ENCODE data around the gene CAMKK2.

CAMKK2 gene

DNA sequence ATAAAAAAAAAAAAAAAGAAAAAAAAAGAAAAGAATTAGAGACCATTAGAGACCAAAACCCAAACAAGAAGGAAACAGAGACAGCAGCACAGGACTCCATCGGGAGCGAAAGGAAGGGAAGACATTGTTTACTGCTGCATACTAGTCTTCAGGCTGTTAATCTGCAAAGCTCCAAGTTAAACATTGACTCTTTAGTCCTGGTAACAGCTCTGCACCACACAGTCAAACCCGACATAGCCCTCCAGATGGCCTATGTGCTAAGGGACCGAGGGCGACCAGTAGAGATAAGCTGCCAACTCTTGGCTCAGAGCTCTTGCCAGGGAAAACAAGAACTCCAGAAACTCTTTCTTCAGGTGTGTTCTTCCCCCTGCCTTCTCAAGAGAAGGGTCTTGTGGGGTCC, 78.7 kb downstream of the CAMKK2 start:
- Histone ChIP-seq H3K27ac (ENCODE audit: low read length) (no peak overlapping the region), H3K4me2 (ENCODE audit: insufficient read depth, low read length) (no peak overlapping the region), H3K4me3 (ENCODE audit: low read depth in 1 of 2, low read length in 2 of 2) (no peak overlapping the region), H3K9ac (ENCODE audit: low read depth, low read length) (no peak overlapping the region), H3K4me1 (ENCODE audit: insufficient read depth, low read length) (no peaks in the 10 kb centered on the region), H3K36me3 (ENCODE audit: insufficient read depth, low read length) (peaks cover 12% of the 10 kb centered on the region; the same call in 1 of the 2 replicates), H2AFZ (ENCODE audit: low read depth, low read length) (no peak overlapping the region), H3K9me3 (ENCODE audit: insufficient read depth, low read length, severe bottlenecking) (no peaks in the 10 kb centered on the region), H4K20me1 (ENCODE audit: insufficient read depth, low read length) (no peaks in the 10 kb centered on the region), H3K79me2 (ENCODE audit: insufficient read depth, low read length) (no peaks in the 10 kb centered on the region), H3K27me3 (ENCODE audit: insufficient read depth, low read length, poor library complexity) (no peaks in the 10 kb centered on the region)
- no peak for TF ChIP-seq EZH2 (IDR thresholded peaks at IDR 0.05; ENCODE audit: borderline replicate concordance, low read depth, low read length, severe bottlenecking)
- TF ChIP-seq, protein P1, sequence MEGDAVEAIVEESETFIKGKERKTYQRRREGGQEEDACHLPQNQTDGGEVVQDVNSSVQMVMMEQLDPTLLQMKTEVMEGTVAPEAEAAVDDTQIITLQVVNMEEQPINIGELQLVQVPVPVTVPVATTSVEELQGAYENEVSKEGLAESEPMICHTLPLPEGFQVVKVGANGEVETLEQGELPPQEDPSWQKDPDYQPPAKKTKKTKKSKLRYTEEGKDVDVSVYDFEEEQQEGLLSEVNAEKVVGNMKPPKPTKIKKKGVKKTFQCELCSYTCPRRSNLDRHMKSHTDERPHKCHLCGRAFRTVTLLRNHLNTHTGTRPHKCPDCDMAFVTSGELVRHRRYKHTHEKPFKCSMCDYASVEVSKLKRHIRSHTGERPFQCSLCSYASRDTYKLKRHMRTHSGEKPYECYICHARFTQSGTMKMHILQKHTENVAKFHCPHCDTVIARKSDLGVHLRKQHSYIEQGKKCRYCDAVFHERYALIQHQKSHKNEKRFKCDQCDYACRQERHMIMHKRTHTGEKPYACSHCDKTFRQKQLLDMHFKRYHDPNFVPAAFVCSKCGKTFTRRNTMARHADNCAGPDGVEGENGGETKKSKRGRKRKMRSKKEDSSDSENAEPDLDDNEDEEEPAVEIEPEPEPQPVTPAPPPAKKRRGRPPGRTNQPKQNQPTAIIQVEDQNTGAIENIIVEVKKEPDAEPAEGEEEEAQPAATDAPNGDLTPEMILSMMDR (IDR thresholded peaks at IDR 0.05; ENCODE audit: borderline replicate concordance, extremely low read depth, low read length, poor library complexity, severe bottlenecking): no peak
- no peak for ATAC-seq (ENCODE audit: insufficient read depth, low read depth)
- no peak for DNase-seq

DNA sequence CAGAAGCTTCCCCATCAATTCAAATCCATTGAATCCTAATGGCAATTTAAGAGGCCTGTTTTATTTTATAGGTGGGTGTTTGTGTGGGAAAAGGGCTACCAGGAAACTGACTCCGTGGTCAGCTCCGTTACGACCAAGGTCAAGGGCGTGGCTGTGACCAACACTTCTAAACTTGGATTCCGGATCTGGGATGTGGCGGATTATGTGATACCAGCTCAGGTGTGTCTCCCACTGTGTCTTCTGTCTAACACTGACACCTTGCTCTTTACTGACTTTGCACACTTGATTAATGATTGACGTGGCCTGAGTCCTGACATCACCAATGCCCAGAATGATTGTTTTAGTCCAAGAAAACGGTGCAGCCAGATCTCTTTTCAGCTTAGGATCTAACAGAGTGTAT, 79.4 kb downstream of the CAMKK2 start:
- Histone ChIP-seq H3K27ac (ENCODE audit: low read length) (no peak overlapping the region), H3K4me2 (ENCODE audit: insufficient read depth, low read length) (no peak overlapping the region), H3K27me3 (ENCODE audit: insufficient read depth, low read length, poor library complexity) (no peaks in the 10 kb centered on the region), H3K4me3 (ENCODE audit: low read depth in 1 of 2, low read length in 2 of 2) (no peak overlapping the region), H4K20me1 (ENCODE audit: insufficient read depth, low read length) (no peaks in the 10 kb centered on the region), H3K36me3 (ENCODE audit: insufficient read depth, low read length) (peaks cover 9% of the 10 kb centered on the region; the same call in 1 of the 2 replicates), H2AFZ (ENCODE audit: low read depth, low read length) (no peak overlapping the region), H3K4me1 (ENCODE audit: insufficient read depth, low read length) (no peaks in the 10 kb centered on the region), H3K9me3 (ENCODE audit: insufficient read depth, low read length, severe bottlenecking) (no peaks in the 10 kb centered on the region), H3K79me2 (ENCODE audit: insufficient read depth, low read length) (no peaks in the 10 kb centered on the region), H3K9ac (ENCODE audit: low read depth, low read length) (no peak overlapping the region)
- DNase-seq (no peak), ATAC-seq (ENCODE audit: insufficient read depth, low read depth) (no peak)
- TF ChIP-seq, protein P1 (IDR thresholded peaks at IDR 0.05; ENCODE audit: borderline replicate concordance, extremely low read depth, low read length, poor library complexity, severe bottlenecking): no peak
- no peak for TF ChIP-seq EZH2 (IDR thresholded peaks at IDR 0.05; ENCODE audit: borderline replicate concordance, low read depth, low read length, severe bottlenecking)

DNA sequence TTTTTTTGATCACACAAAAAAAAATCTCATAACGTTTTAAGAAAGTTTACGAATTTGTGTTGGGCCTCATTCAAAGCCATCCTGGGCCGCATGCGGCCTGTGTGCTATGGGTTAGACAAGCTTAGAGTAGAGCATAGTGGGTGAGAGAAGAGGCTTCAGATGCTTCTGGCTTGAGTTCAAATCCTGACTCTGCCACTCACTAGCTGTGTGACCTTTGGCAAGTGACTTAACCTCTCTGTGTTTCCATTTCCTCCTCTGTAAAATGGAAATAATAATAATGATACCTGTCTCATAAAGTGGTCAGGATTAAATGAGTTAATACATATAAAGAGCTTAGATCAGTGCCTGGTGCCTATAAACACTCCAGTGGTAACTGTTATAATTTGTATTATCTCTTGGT, 80.4 kb downstream of the CAMKK2 start:
- Histone ChIP-seq H4K20me1 (ENCODE audit: insufficient read depth, low read length) (no peaks in the 10 kb centered on the region), H3K36me3 (ENCODE audit: insufficient read depth, low read length) (peaks cover 9% of the 10 kb centered on the region; the same call in 1 of the 2 replicates), H3K27me3 (ENCODE audit: insufficient read depth, low read length, poor library complexity) (no peaks in the 10 kb centered on the region)

More for the DNA sequence above, 80.4 kb downstream of the CAMKK2 start:
- Histone ChIP-seq H3K27ac (ENCODE audit: low read length) (no peak overlapping the region), H3K79me2 (ENCODE audit: insufficient read depth, low read length) (0 out of 2 replicates have a peak, but pooled peaks cover 2% of the 10 kb centered on the region), H3K4me1 (ENCODE audit: insufficient read depth, low read length) (peaks cover 5% of the 10 kb centered on the region), H3K9me3 (ENCODE audit: insufficient read depth, low read length, severe bottlenecking) (no peaks in the 10 kb centered on the region), H3K4me3 (ENCODE audit: low read depth in 1 of 2, low read length in 2 of 2) (no peak overlapping the region), H3K9ac (ENCODE audit: low read depth, low read length) (no peak overlapping the region), H3K4me2 (ENCODE audit: insufficient read depth, low read length) (no peak overlapping the region), H2AFZ (ENCODE audit: low read depth, low read length) (no peak overlapping the region)
- DNase-seq (no peak), ATAC-seq (ENCODE audit: insufficient read depth, low read depth) (no peak)
- TF ChIP-seq, protein P1 (IDR thresholded peaks at IDR 0.05; ENCODE audit: borderline replicate concordance, extremely low read depth, low read length, poor library complexity, severe bottlenecking): no peak
- no peak for TF ChIP-seq EZH2 (IDR thresholded peaks at IDR 0.05; ENCODE audit: borderline replicate concordance, low read depth, low read length, severe bottlenecking)

Data from DND-41 (cell line).